ENCODE results near the gene NKIRAS2.

- TF ChIP-seq POLR2AphosphoS5 (IDR thresholded peaks at IDR 0.05; ENCODE audit: insufficient read depth in 1 of 2, low read depth in 1 of 2) (peak in 1 of 2 donors; percentile 10), POLR2A (IDR thresholded peaks at IDR 0.05) (no peak)
These were observed 43.6 kb upstream of the NKIRAS2 start for GRCh38 chr17:41976142-41976768.
